ENCODE data around the gene NKAIN4. TPM values are rescaled to one million over a fixed set of nuclear protein-coding genes. Genes with fewer than 3 reads are reported as not detected.

NKAIN4 gene
- total RNA-seq, 4 donors from 2014 or later, result 0.79 TPM; not detected in 3

DNA sequence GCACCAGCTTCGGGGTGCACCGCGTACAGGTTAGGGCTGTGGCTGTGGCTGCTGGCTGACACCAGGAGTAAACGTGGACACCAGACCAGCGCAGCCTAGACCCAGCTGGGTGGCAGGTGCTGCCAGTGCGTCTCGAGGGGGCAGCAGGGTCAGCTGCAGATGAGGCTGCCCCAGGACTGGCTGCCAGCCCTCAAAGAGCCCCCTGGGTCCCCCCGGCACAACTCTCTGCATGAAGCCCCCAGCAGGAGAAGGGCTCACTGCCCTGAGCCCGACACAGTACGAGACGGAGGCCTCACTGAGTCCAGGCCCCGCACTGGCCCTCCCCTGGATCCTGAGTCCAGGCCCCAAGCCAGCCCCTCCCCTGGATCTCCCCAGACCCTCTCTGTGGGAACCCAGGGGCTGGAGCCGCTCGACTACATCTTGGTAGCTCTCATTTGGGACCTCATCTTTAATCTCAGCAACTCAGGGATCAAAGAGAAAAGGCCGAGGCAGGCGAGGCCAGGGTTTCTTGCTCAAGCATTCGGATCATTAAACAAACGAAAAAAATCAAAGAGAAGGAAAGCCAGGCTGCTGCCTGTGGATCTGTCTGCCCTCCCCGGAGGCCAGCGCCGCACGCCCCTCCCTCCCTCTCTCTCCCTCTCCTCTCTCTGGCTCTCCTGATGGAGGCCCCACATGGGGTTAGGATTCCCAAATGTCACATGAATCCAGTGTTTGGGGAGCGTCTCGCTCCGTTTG lies 7.0 kb upstream of the NKAIN4 start:
- Histone ChIP-seq H3K4me3 (no peak overlapping the region), H3K9me3 (no peaks in the 10 kb centered on the region), H3K27me3 (peaks cover 51% of the 10 kb centered on the region), H3K36me3 (no peaks in the 10 kb centered on the region), H3K4me1 (no peaks in the 10 kb centered on the region), H3K27ac (no peak overlapping the region)
- intact Hi-C loops (cut with DNase I; ENCODE audit: low total_unique reads) (no loop called here), in situ Hi-C loops (cut with MboI; ENCODE audit: low pct_ligation_motif_present in 1 of 4, low pct_unique_long_range_greater_than_20kb in 1 of 4, low sequenced_read_pairs in 3 of 4) (no loop called here)
- no peak for TF ChIP-seq EP300 (IDR thresholded peaks at IDR 0.05; ENCODE audit: low read depth)
- TF ChIP-seq POLR2AphosphoS5 (IDR thresholded peaks at IDR 0.05), result no peak
- TF ChIP-seq, protein P1, sequence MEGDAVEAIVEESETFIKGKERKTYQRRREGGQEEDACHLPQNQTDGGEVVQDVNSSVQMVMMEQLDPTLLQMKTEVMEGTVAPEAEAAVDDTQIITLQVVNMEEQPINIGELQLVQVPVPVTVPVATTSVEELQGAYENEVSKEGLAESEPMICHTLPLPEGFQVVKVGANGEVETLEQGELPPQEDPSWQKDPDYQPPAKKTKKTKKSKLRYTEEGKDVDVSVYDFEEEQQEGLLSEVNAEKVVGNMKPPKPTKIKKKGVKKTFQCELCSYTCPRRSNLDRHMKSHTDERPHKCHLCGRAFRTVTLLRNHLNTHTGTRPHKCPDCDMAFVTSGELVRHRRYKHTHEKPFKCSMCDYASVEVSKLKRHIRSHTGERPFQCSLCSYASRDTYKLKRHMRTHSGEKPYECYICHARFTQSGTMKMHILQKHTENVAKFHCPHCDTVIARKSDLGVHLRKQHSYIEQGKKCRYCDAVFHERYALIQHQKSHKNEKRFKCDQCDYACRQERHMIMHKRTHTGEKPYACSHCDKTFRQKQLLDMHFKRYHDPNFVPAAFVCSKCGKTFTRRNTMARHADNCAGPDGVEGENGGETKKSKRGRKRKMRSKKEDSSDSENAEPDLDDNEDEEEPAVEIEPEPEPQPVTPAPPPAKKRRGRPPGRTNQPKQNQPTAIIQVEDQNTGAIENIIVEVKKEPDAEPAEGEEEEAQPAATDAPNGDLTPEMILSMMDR (IDR thresholded peaks at IDR 0.05), result no peak
- no peak for TF ChIP-seq POLR2A (IDR thresholded peaks at IDR 0.05)
- 46% methylated on average over 24 of the region's 25 CpGs; no CpG with 5 or more reads in 1 of the 2 donors for WGBS, 2 donors (ENCODE audit: low coverage in 1 of 2)
- no peak for DNase-seq

DNA sequence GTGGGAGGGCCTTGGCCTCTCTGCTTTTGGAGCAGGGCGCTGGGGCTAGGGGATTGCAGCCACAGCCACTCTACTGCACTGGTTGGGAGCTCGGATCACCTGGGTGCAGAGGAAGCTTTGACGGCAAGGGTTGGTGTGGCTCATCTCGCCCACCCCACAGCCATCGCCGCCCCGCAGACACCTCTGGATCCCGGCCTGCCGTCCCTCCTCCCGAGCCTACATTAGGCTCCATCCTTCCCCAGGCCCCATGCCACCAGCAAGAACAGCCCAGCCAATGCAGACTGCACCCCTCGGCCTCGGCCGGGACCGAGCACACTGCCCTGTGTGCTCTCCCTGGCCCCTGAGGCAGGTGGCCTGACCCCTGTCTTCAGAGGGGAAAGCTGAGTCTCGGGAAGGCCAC lies 6.3 kb upstream of the NKAIN4 start:
- in situ Hi-C loops (cut with MboI; ENCODE audit: low pct_ligation_motif_present in 1 of 4, low pct_unique_long_range_greater_than_20kb in 1 of 4, low sequenced_read_pairs in 3 of 4), result no loop called here
- TF ChIP-seq, protein P1 (IDR thresholded peaks at IDR 0.05), result no peak
- TF ChIP-seq EP300 (IDR thresholded peaks at IDR 0.05; ENCODE audit: low read depth) (no peak), POLR2A (IDR thresholded peaks at IDR 0.05) (no peak), POLR2AphosphoS5 (IDR thresholded peaks at IDR 0.05) (no peak)
- Histone ChIP-seq H3K27me3 (peaks cover 51% of the 10 kb centered on the region), H3K4me1 (no peaks in the 10 kb centered on the region), H3K9me3 (no peaks in the 10 kb centered on the region), H3K4me3 (no peak overlapping the region), H3K27ac (no peak overlapping the region), H3K36me3 (no peaks in the 10 kb centered on the region)
- 82% methylated on average over 15 of the region's 15 CpGs; no CpG with 5 or more reads in 1 of the 2 donors for WGBS, 2 donors (ENCODE audit: low coverage in 1 of 2)
- DNase-seq, result no peak
- intact Hi-C loops (cut with DNase I; ENCODE audit: low total_unique reads), result no loop called here

DNA sequence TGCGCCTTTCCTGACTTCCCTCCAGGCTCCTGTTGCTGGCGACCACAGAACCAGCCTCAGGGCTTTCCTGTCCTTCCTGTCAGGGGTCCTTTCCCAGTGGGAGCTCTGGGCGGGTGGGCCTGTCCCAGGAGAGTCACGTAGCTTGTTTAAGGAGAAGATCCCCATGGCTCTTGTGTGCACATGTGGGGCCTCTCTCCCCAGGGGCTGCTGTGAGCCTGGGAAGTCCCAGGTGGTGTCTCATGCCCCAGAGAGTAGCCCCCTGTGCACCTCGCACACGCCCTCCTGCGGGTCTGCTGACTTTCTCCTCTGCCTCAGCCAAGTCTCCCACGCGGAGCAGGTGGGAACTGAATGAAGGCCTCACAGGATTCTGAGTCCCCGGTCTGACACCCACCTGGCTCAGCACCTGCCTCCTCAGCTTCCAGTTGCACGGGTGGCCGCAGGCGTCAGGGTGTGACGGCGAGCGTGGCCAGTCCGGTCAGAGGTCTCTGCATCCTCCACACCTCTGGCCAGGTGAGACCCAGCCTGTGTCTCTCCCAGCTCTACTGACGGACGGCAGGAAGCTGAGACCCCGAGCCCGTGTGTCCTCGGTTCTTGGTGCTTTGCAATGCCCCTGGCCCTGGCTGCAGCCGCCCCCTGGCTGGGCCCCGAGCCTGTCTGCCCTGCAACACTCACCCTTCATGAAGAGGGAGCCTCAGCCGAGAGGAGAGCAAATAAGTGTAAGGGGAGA lies 5.6 kb upstream of the NKAIN4 start:
- H3K4me1 ChIP-seq, result no peaks in the 10 kb centered on the region
- H3K36me3 ChIP-seq, result no peaks in the 10 kb centered on the region
- H3K9me3 ChIP-seq, result no peaks in the 10 kb centered on the region
- H3K27ac ChIP-seq, result no peak overlapping the region
- H3K27me3 ChIP-seq, result peaks cover 53% of the 10 kb centered on the region
- DNase-seq, result no peak
- TF ChIP-seq, protein P1 (IDR thresholded peaks at IDR 0.05), result no peak
- no peak for TF ChIP-seq POLR2AphosphoS5 (IDR thresholded peaks at IDR 0.05)
- TF ChIP-seq POLR2A (IDR thresholded peaks at IDR 0.05), result no peak
- TF ChIP-seq EP300 (IDR thresholded peaks at IDR 0.05; ENCODE audit: low read depth), result no peak
- H3K4me3 ChIP-seq, result no peak overlapping the region
- in situ Hi-C loops (cut with MboI; ENCODE audit: low pct_ligation_motif_present in 1 of 4, low pct_unique_long_range_greater_than_20kb in 1 of 4, low sequenced_read_pairs in 3 of 4) (no loop called here), intact Hi-C loops (cut with DNase I; ENCODE audit: low total_unique reads) (no loop called here)
- 76% methylated on average over 25 of the region's 25 CpGs; no CpG with 5 or more reads in 1 of the 2 donors for WGBS, 2 donors (ENCODE audit: low coverage in 1 of 2)

DNA sequence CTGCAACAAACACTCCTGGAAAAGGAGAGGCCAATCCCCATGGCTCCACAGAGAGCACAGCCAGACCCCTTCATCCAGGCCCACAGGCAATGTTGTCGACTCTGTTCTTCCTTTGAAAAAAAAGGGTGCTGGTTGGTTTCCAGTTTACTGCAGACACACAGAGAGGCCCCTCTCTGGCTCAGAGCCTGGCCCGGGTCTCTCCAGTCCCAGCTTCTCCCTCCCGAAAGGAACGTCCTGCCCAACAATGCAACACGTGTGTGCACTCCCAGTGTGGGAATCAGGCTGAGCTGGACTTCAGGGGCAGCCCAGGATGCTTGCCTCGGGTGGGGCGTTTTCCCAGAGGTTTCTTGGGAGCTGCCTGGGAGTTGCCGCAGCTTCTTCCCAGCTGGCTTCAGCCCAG lies 4.5 kb upstream of the NKAIN4 start:
- H3K9me3 ChIP-seq, result no peaks in the 10 kb centered on the region
- no peak overlapping the region for H3K27ac ChIP-seq
- H3K36me3 ChIP-seq, result no peaks in the 10 kb centered on the region
- TF ChIP-seq, protein P1 (IDR thresholded peaks at IDR 0.05), result no peak
- TF ChIP-seq EP300 (IDR thresholded peaks at IDR 0.05; ENCODE audit: low read depth) (no peak), POLR2AphosphoS5 (IDR thresholded peaks at IDR 0.05) (no peak), POLR2A (IDR thresholded peaks at IDR 0.05) (no peak)
- in situ Hi-C loops (cut with MboI; ENCODE audit: low pct_ligation_motif_present in 1 of 4, low pct_unique_long_range_greater_than_20kb in 1 of 4, low sequenced_read_pairs in 3 of 4) (no loop called here), intact Hi-C loops (cut with DNase I; ENCODE audit: low total_unique reads) (no loop called here)
- DNase-seq, result no peak
- WGBS, 2 donors (ENCODE audit: low coverage in 1 of 2), result 25% methylated on average over 8 of the region's 8 CpGs; no CpG with 5 or more reads in 1 of the 2 donors
- peaks cover 0 to 8% (median 6%) of the 10 kb centered on the region in 4 donors for H3K4me1 ChIP-seq
- no peak overlapping the region for H3K4me3 ChIP-seq
- H3K27me3 ChIP-seq, result peaks cover 55% of the 10 kb centered on the region

Data from transverse colon (tissue), 4 donors.